ENCODE results near the gene ATL1.

GRCh38 chr14:50551877-50552276 lies 8.1 kb upstream of the ATL1 start:
- TF ChIP-seq, protein P1, sequence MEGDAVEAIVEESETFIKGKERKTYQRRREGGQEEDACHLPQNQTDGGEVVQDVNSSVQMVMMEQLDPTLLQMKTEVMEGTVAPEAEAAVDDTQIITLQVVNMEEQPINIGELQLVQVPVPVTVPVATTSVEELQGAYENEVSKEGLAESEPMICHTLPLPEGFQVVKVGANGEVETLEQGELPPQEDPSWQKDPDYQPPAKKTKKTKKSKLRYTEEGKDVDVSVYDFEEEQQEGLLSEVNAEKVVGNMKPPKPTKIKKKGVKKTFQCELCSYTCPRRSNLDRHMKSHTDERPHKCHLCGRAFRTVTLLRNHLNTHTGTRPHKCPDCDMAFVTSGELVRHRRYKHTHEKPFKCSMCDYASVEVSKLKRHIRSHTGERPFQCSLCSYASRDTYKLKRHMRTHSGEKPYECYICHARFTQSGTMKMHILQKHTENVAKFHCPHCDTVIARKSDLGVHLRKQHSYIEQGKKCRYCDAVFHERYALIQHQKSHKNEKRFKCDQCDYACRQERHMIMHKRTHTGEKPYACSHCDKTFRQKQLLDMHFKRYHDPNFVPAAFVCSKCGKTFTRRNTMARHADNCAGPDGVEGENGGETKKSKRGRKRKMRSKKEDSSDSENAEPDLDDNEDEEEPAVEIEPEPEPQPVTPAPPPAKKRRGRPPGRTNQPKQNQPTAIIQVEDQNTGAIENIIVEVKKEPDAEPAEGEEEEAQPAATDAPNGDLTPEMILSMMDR (IDR thresholded peaks at IDR 0.05; ENCODE audit: borderline replicate concordance, extremely low read depth, low read length, poor library complexity, severe bottlenecking) = no peak
- no peak for TF ChIP-seq EZH2 (IDR thresholded peaks at IDR 0.05; ENCODE audit: borderline replicate concordance, low read depth, low read length, severe bottlenecking)
